ENCODE measurements around the gene C1GALT1C1. TPM values are rescaled to one million over a fixed set of nuclear protein-coding genes. Genes with fewer than 3 reads are reported as not detected.
"Not testable (repeated sequence)": the region's sequence is repeated elsewhere in the genome, so short reads cannot be mapped to it uniquely, and the experiment has no call there.

Gene C1GALT1C1
- 10.2 and 16.1 TPM in 2 replicates for total RNA-seq (2014; rRNA removed; shearing (Covaris generic))

GRCh38 chrX:120629667-120630537, at the start of gene C1GALT1C1:
C1GALT1C1 (minus strand) TSS chrX:120630054; CDS start chrX:120627166, 2,888 bp downstream.
- Histone ChIP-seq H3K4me3 (ENCODE audit: insufficient read depth, low read depth, low read length) (peak within 1 kb of the TSS; percentile 57), H3K36me3 (replicated peaks; ENCODE audit: control insufficient read depth, insufficient read depth, low read length) (no peaks in the 10 kb centered on the region), H3K27me3 (ENCODE audit: control insufficient read depth, insufficient read depth, low read length) (no peaks in the 10 kb centered on the region)
- peak; percentile 86 for DNase-seq

GRCh38 chrX:120677004-120677652, 47.3 kb upstream of the C1GALT1C1 start:
- DNase-seq: no peak
- Histone ChIP-seq H3K27me3 (ENCODE audit: control insufficient read depth, insufficient read depth, low read length) (no peaks in the 10 kb centered on the region), H3K36me3 (replicated peaks; ENCODE audit: control insufficient read depth, insufficient read depth, low read length) (no peaks in the 10 kb centered on the region), H3K4me3 (ENCODE audit: insufficient read depth, low read depth, low read length) (no peak overlapping the region)

GRCh38 chrX:120672841-120673530, 43.1 kb upstream of the C1GALT1C1 start:
- Histone ChIP-seq H3K4me3 (ENCODE audit: insufficient read depth, low read depth, low read length) (no peak overlapping the region), H3K36me3 (replicated peaks; ENCODE audit: control insufficient read depth, insufficient read depth, low read length) (no peaks in the 10 kb centered on the region), H3K27me3 (ENCODE audit: control insufficient read depth, insufficient read depth, low read length) (no peaks in the 10 kb centered on the region)
- no peak for DNase-seq

- Histone ChIP-seq H3K36me3 (replicated peaks; ENCODE audit: control insufficient read depth, insufficient read depth, low read length) (no peaks in the 10 kb centered on the region), H3K4me3 (ENCODE audit: insufficient read depth, low read depth, low read length) (no peak overlapping the region), H3K27me3 (ENCODE audit: control insufficient read depth, insufficient read depth, low read length) (no peaks in the 10 kb centered on the region)
- DNase-seq: no peak
Observed at GRCh38 chrX:120672389-120672788, 42.5 kb upstream of the C1GALT1C1 start.

GRCh38 chrX:120671963-120672362, 42.1 kb upstream of the C1GALT1C1 start:
- DNase-seq: no peak
- no peaks in the 10 kb centered on the region for H3K36me3 ChIP-seq (replicated peaks; ENCODE audit: control insufficient read depth, insufficient read depth, low read length)
- H3K27me3 ChIP-seq (ENCODE audit: control insufficient read depth, insufficient read depth, low read length): no peaks in the 10 kb centered on the region
- H3K4me3 ChIP-seq (ENCODE audit: insufficient read depth, low read depth, low read length): no peak overlapping the region

- no peaks in the 10 kb centered on the region for H3K27me3 ChIP-seq (ENCODE audit: control insufficient read depth, insufficient read depth, low read length)
- DNase-seq: no peak
- H3K36me3 ChIP-seq (replicated peaks; ENCODE audit: control insufficient read depth, insufficient read depth, low read length): no peaks in the 10 kb centered on the region
- no peak overlapping the region for H3K4me3 ChIP-seq (ENCODE audit: insufficient read depth, low read depth, low read length)
Observed at GRCh38 chrX:120668357-120668756, 38.5 kb upstream of the C1GALT1C1 start.

GRCh38 chrX:120664535-120664934, 34.7 kb upstream of the C1GALT1C1 start:
- H3K27me3 ChIP-seq (ENCODE audit: control insufficient read depth, insufficient read depth, low read length); H3K4me3 ChIP-seq (ENCODE audit: insufficient read depth, low read depth, low read length); DNase-seq; H3K36me3 ChIP-seq (replicated peaks; ENCODE audit: control insufficient read depth, insufficient read depth, low read length): not testable (repeated sequence)

GRCh38 chrX:120664081-120664480, 34.2 kb upstream of the C1GALT1C1 start:
- Histone ChIP-seq H3K27me3 (ENCODE audit: control insufficient read depth, insufficient read depth, low read length) (no peaks in the 10 kb centered on the region), H3K4me3 (ENCODE audit: insufficient read depth, low read depth, low read length) (no peak overlapping the region), H3K36me3 (replicated peaks; ENCODE audit: control insufficient read depth, insufficient read depth, low read length) (no peaks in the 10 kb centered on the region)
- DNase-seq: no peak

GRCh38 chrX:120662662-120663061, 32.8 kb upstream of the C1GALT1C1 start:
- Histone ChIP-seq H3K4me3 (ENCODE audit: insufficient read depth, low read depth, low read length) (no peak overlapping the region), H3K27me3 (ENCODE audit: control insufficient read depth, insufficient read depth, low read length) (no peaks in the 10 kb centered on the region), H3K36me3 (replicated peaks; ENCODE audit: control insufficient read depth, insufficient read depth, low read length) (no peaks in the 10 kb centered on the region)
- no peak for DNase-seq

GRCh38 chrX:120660637-120661036, 30.8 kb upstream of the C1GALT1C1 start:
- Histone ChIP-seq H3K4me3 (ENCODE audit: insufficient read depth, low read depth, low read length) (no peak overlapping the region), H3K36me3 (replicated peaks; ENCODE audit: control insufficient read depth, insufficient read depth, low read length) (no peaks in the 10 kb centered on the region)
- no peak for DNase-seq

GRCh38 chrX:120653000-120653399, 23.1 kb upstream of the C1GALT1C1 start:
- DNase-seq: no peak
- Histone ChIP-seq H3K27me3 (ENCODE audit: control insufficient read depth, insufficient read depth, low read length) (no peaks in the 10 kb centered on the region), H3K4me3 (ENCODE audit: insufficient read depth, low read depth, low read length) (no peak overlapping the region), H3K36me3 (replicated peaks; ENCODE audit: control insufficient read depth, insufficient read depth, low read length) (no peaks in the 10 kb centered on the region)

More at GRCh38 chrX:120660637-120661036, 30.8 kb upstream of the C1GALT1C1 start:
- no peaks in the 10 kb centered on the region for H3K27me3 ChIP-seq (ENCODE audit: control insufficient read depth, insufficient read depth, low read length)

- not testable (repeated sequence) for DNase-seq; H3K27me3 ChIP-seq (ENCODE audit: control insufficient read depth, insufficient read depth, low read length); H3K36me3 ChIP-seq (replicated peaks; ENCODE audit: control insufficient read depth, insufficient read depth, low read length); H3K4me3 ChIP-seq (ENCODE audit: insufficient read depth, low read depth, low read length)
Observed at GRCh38 chrX:120652256-120652655, 22.4 kb upstream of the C1GALT1C1 start.

- Histone ChIP-seq H3K36me3 (replicated peaks; ENCODE audit: control insufficient read depth, insufficient read depth, low read length) (no peaks in the 10 kb centered on the region), H3K4me3 (ENCODE audit: insufficient read depth, low read depth, low read length) (no peak overlapping the region), H3K27me3 (ENCODE audit: control insufficient read depth, insufficient read depth, low read length) (no peaks in the 10 kb centered on the region)
- DNase-seq: no peak
Observed at GRCh38 chrX:120647127-120647526, 17.3 kb upstream of the C1GALT1C1 start.

GRCh38 chrX:120642871-120643270, 13.0 kb upstream of the C1GALT1C1 start:
- Histone ChIP-seq H3K36me3 (replicated peaks; ENCODE audit: control insufficient read depth, insufficient read depth, low read length) (no peaks in the 10 kb centered on the region), H3K27me3 (ENCODE audit: control insufficient read depth, insufficient read depth, low read length) (no peaks in the 10 kb centered on the region), H3K4me3 (ENCODE audit: insufficient read depth, low read depth, low read length) (no peak overlapping the region)
- DNase-seq: no peak
